IgD-negative memory B cell (primary cell): ENCODE data around the gene ZNF605. TPM values are rescaled to one million over a fixed set of nuclear protein-coding genes. Genes with fewer than 3 reads are reported as not detected.
"Not testable (repeated sequence)": the region's sequence is repeated elsewhere in the genome, so short reads cannot be mapped to it uniquely, and the experiment has no call there.

Experiments
- H3K27ac Mint-ChIP-seq, 3 donors: one replicate each; pipeline ENCODE4 v1.8.0; 2020 to 2022; ENCODE audit warnings: mild to moderate bottlenecking in 3 of 3, mixed read lengths in 3 of 3, moderate library complexity in 1 of 3
- H3K27me3 Mint-ChIP-seq: one replicate; pipeline ENCODE4 v1.8.0; 2021; ENCODE audit warnings: mixed read lengths
- H3K36me3 Mint-ChIP-seq: one replicate; pipeline ENCODE4 v1.8.0; 2020; ENCODE audit warnings: mild to moderate bottlenecking, mixed read lengths
- H3K4me1 Mint-ChIP-seq, 3 donors: one replicate each; pipeline ENCODE4 v1.8.0; 2020 to 2022; ENCODE audit warnings: mixed read lengths in 3 of 3, mild to moderate bottlenecking in 1 of 3
- H3K4me3 Mint-ChIP-seq, 4 donors: one replicate each; pipeline ENCODE4 v1.8.0; 2020 to 2022; ENCODE audit warnings: mild to moderate bottlenecking in 4 of 4, mixed read lengths in 4 of 4, moderate library complexity in 3 of 4
- H3K9me3 Mint-ChIP-seq, 3 donors: one replicate each; pipeline ENCODE4 v1.8.0; 2020 to 2021; ENCODE audit warnings: mixed read lengths in 3 of 3, mild to moderate bottlenecking in 1 of 3
- polyA plus RNA-seq: library from polyadenylated mRNA; unstranded; fragments of 300-500 nt; fragmentation: Illumina TruSeq; gene quantifications from one replicate; pipeline ENCODE4 v1.2.3, GENCODE V29; 2021

The ZNF605 gene
- polyA plus RNA-seq, 1 donor from 2014 or later: 3.6 TPM

- Mint-ChIP-seq H3K27ac (peak overlapping the region in 2 of 3 donors; percentile 39 to 84), H3K36me3 (no peaks in the 10 kb centered on the region), H3K4me1 (peaks cover 0 to 4% (median 2%) of the 10 kb centered on the region in 3 donors), H3K27me3 (peaks cover 2% of the 10 kb centered on the region), H3K4me3 (peak overlapping the region in 2 of 4 donors; percentile 67 to 72), H3K9me3 (peaks cover 2 to 8% (median 5%) of the 10 kb centered on the region in 3 donors)
Measured at GRCh38 chr12:132904718-132905328, 51.3 kb downstream of the ZNF605 start.

DNA sequence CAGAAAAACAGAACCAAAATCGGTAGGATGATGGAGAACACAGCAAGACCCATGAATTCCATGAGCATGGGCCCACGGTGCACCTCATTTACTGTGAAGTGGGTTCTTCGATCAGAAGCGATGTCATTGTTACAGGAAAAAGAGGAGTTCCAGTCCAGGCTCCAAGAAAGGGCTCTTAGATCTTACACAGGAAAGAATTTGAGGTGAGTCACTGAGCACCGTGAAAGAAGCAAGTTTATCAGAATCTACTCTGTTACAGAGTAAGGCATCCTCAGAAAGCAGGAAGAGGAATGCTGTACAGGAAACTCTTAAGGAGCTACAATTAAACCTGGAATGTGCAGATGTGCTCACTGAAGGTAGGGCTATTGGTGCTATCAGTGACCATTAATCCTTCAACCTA, 57.1 kb downstream of the ZNF605 start:
- H3K4me1 Mint-ChIP-seq: no peaks in the 10 kb centered on the region

GRCh38 chr12:132888852-132889251, 67.3 kb downstream of the ZNF605 start:
- Mint-ChIP-seq H3K9me3 (peaks cover 2 to 14% (median 6%) of the 10 kb centered on the region in 3 donors), H3K36me3 (peaks cover 8% of the 10 kb centered on the region), H3K27ac (peak overlapping the region; percentile 84 to 100 (median 100)), H3K4me1 (peaks cover 11 to 23% (median 14%) of the 10 kb centered on the region in 3 donors), H3K4me3 (peak overlapping the region; percentile 59 to 100 (median 84)), H3K27me3 (no peaks in the 10 kb centered on the region)

More for the DNA sequence above, 57.1 kb downstream of the ZNF605 start:
- Mint-ChIP-seq H3K27me3 (no peaks in the 10 kb centered on the region), H3K27ac (no peak overlapping the region), H3K9me3 (peaks cover 0 to 5% (median 3%) of the 10 kb centered on the region in 3 donors), H3K4me3 (peak overlapping the region in 1 of 4 donors; percentile 28), H3K36me3 (no peaks in the 10 kb centered on the region)

- Mint-ChIP-seq H3K27ac (peak within 1 kb of the TSS; percentile 100), H3K4me1 (peaks cover 11 to 23% (median 17%) of the 10 kb centered on the region in 3 donors), H3K36me3 (peaks cover 10% of the 10 kb centered on the region), H3K9me3 (peaks cover 2 to 14% (median 6%) of the 10 kb centered on the region in 3 donors), H3K27me3 (no peaks in the 10 kb centered on the region), H3K4me3 (peak within 1 kb of the TSS; percentile 94 to 100 (median 100))
Measured at GRCh38 chr12:132887513-132888351, 68.4 kb downstream of the ZNF605 start, which contains the start of gene CHFR. Gene CHFR, minus strand, starts transcription at chr12:132887605. Its CDS starts 277 bp downstream, at chr12:132887328.

DNA sequence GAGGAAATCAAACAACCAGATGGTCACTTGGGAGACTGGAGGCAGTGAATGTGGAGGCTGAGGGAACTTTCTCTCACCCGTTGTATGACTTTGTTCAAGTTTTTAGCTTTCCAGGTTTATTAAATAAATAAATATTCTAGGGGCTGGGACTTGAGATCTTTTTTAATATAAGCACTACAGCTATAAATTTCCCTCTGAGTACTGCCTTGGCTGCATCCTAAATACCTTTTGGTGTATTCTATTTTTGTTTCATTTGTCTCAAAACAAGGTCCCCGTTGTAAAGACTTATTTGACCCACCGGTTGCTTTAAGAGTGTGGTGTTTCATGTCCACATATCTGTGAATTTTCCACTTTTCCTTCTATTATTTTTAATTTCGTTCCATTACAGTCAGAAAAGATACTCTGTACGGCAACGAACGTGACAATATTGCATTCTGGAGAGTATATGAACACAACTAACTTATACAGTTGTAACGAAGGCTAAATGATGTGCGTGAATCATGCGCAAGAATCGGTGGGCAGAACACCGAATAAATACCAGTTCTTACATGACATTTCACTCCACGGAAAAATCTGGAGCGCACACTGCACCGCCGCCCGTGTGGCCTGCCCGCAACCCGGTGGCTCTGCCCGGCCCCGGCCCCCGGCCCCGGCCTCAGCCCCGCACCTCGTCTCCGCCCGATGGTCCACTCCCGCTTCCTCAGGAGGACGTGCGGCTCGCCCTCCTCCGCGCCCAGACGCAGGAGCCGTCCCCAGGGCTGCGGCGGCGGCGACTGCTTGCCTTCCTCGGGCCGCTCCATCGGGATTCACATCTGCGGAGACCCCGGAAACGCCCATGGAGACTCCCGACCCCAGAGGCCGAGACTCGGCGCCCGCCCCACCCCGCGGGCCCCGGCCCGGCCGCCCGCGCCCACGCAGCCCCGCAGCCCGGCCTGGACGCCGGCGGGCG, 69.3 kb downstream of the ZNF605 start:
- no peaks in the 10 kb centered on the region for H3K27me3 Mint-ChIP-seq
- H3K4me1 Mint-ChIP-seq: peaks cover 11 to 23% (median 22%) of the 10 kb centered on the region in 3 donors
- peaks cover 2 to 14% (median 6%) of the 10 kb centered on the region in 3 donors for H3K9me3 Mint-ChIP-seq
- peak overlapping the region; percentile 73 to 100 (median 100) for H3K27ac Mint-ChIP-seq
- H3K4me3 Mint-ChIP-seq: peak overlapping the region; percentile 94 to 100 (median 100)
- peaks cover 10% of the 10 kb centered on the region for H3K36me3 Mint-ChIP-seq

GRCh38 chr12:132881818-132882217, 74.3 kb downstream of the ZNF605 start:
- Mint-ChIP-seq H3K9me3 (peaks cover 0 to 3% (median 0%) of the 10 kb centered on the region in 3 donors), H3K4me1 (peaks cover 2 to 20% (median 20%) of the 10 kb centered on the region in 3 donors), H3K27me3 (no peaks in the 10 kb centered on the region), H3K4me3 (peak overlapping the region in 1 of 4 donors; percentile 27), H3K36me3 (peaks cover 9% of the 10 kb centered on the region), H3K27ac (no peak overlapping the region)

GRCh38 chr12:132874620-132875019, 81.5 kb downstream of the ZNF605 start:
- H3K9me3 Mint-ChIP-seq, H3K4me3 Mint-ChIP-seq, H3K27ac Mint-ChIP-seq, H3K27me3 Mint-ChIP-seq, H3K4me1 Mint-ChIP-seq: not testable (repeated sequence)
- peaks cover 10% of the 10 kb centered on the region for H3K36me3 Mint-ChIP-seq

GRCh38 chr12:132874175-132874574, 81.9 kb downstream of the ZNF605 start:
- Mint-ChIP-seq H3K4me3 (no peak overlapping the region), H3K9me3 (no peaks in the 10 kb centered on the region), H3K27me3 (no peaks in the 10 kb centered on the region), H3K4me1 (peaks cover 0 to 8% (median 2%) of the 10 kb centered on the region in 3 donors), H3K36me3 (peaks cover 10% of the 10 kb centered on the region), H3K27ac (peak overlapping the region in 2 of 3 donors; percentile 32 to 74)

DNA sequence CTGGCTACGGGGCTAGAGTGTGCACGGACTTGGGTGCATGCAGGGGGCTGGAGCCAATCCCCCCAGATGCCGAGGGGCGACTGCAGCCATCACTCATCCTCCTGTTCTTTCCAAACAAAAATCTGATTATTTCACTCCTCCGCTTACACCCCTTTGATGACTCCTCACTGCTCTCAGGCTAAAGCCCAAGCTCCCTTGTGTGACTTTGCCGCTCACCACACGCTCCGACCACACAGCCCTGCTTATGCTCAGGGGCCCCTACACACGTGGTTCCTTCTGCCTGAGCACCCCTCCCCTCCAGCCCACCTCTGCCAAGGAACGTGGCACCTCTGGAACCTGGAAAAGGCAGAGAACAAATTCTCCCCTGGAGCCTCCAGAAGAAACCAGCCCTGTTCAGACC, 82.4 kb downstream of the ZNF605 start:
- no peaks in the 10 kb centered on the region for H3K9me3 Mint-ChIP-seq
- H3K4me1 Mint-ChIP-seq: peaks cover 0 to 8% (median 2%) of the 10 kb centered on the region in 3 donors
- H3K36me3 Mint-ChIP-seq: peaks cover 9% of the 10 kb centered on the region
- H3K27ac Mint-ChIP-seq: peak overlapping the region in 2 of 3 donors; percentile 32 to 74
- H3K4me3 Mint-ChIP-seq: no peak overlapping the region
- H3K27me3 Mint-ChIP-seq: no peaks in the 10 kb centered on the region

GRCh38 chr12:132872975-132873421, 83.1 kb downstream of the ZNF605 start:
- H3K4me3 Mint-ChIP-seq: no peak overlapping the region
- H3K9me3 Mint-ChIP-seq: no peaks in the 10 kb centered on the region
- H3K27me3 Mint-ChIP-seq: no peaks in the 10 kb centered on the region
- H3K27ac Mint-ChIP-seq: peak overlapping the region in 1 of 3 donors; percentile 23
- H3K36me3 Mint-ChIP-seq: peaks cover 8% of the 10 kb centered on the region
- H3K4me1 Mint-ChIP-seq: peaks cover 0 to 8% (median 2%) of the 10 kb centered on the region in 3 donors

DNA sequence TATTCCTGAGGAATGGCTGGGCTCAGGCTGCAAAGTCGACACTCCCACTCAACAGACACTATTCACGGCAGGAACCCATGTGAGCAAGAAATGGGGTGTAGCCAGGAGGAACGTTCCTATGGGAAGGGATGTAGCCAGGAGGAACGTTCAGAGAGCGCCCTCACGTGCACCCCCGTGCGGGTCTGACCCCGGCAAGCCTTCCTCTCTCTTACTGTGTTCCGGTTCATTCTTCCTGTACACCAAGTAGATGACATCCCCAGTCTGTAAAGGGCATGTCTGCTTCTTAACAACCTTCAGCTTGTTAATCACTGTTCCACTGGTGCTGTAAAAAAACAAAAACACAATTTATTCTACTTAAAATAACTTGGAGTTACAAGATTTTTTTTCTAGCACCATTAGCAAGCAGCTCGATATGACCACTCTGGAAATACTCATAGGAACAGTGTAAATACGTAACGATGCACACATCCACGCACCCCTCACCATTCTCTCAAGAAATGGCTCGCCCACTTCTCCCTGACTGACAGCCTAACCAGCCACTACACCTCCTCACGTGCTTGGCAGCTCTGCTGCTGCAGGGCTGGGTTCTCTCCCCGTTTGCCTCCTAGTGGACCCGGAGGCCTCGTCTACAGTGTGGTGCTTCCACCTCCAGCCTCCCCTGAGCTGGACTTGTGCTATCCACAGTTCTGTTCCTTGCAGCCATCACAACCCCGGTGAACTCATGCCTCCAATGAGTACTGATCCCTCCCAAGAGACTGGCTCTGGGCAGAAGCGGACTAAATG, 83.8 kb downstream of the ZNF605 start:
- H3K4me3 Mint-ChIP-seq: no peak overlapping the region
- H3K27ac Mint-ChIP-seq: peak overlapping the region in 1 of 3 donors; percentile 29
- no peaks in the 10 kb centered on the region for H3K27me3 Mint-ChIP-seq
- H3K36me3 Mint-ChIP-seq: peaks cover 7% of the 10 kb centered on the region
- no peaks in the 10 kb centered on the region for H3K9me3 Mint-ChIP-seq
- peaks cover 0 to 8% (median 2%) of the 10 kb centered on the region in 3 donors for H3K4me1 Mint-ChIP-seq

- H3K27me3 Mint-ChIP-seq: no peaks in the 10 kb centered on the region
- peaks cover 0 to 6% (median 4%) of the 10 kb centered on the region in 3 donors for H3K4me1 Mint-ChIP-seq
- no peak overlapping the region for H3K4me3 Mint-ChIP-seq
- H3K27ac Mint-ChIP-seq: no peak overlapping the region
- H3K9me3 Mint-ChIP-seq: no peaks in the 10 kb centered on the region
- H3K36me3 Mint-ChIP-seq: peaks cover 5% of the 10 kb centered on the region
Measured at GRCh38 chr12:132869551-132869950, 86.6 kb downstream of the ZNF605 start.
